PC-3 (cell line): ENCODE results near the gene EFNA5.

Experiments
- CTCF ChIP-seq: fragments of 300-600 bp; sonication (generic); conservative IDR thresholded peaks from 2 replicates; pipeline ENCODE4 v1.5.1; 2017; ENCODE audit warnings: antibody characterized with exemption, low read depth, mild to moderate bottlenecking, low read length
- EZH2 ChIP-seq: fragments of 300-600 bp; sonication (generic); IDR thresholded peaks from one replicate; pipeline ENCODE4 v1.6.1; 2017; ENCODE audit warnings: antibody characterized with exemption, mild to moderate bottlenecking, low read length; ENCODE audit not compliant: unreplicated experiment

- TF ChIP-seq CTCF (no peak), EZH2 (no peak)
Observed at GRCh38 chr5:107508097-107508496, 162.6 kb downstream of the EFNA5 start.
